ENCODE data around the gene ANO4.

Gene ANO4

DNA sequence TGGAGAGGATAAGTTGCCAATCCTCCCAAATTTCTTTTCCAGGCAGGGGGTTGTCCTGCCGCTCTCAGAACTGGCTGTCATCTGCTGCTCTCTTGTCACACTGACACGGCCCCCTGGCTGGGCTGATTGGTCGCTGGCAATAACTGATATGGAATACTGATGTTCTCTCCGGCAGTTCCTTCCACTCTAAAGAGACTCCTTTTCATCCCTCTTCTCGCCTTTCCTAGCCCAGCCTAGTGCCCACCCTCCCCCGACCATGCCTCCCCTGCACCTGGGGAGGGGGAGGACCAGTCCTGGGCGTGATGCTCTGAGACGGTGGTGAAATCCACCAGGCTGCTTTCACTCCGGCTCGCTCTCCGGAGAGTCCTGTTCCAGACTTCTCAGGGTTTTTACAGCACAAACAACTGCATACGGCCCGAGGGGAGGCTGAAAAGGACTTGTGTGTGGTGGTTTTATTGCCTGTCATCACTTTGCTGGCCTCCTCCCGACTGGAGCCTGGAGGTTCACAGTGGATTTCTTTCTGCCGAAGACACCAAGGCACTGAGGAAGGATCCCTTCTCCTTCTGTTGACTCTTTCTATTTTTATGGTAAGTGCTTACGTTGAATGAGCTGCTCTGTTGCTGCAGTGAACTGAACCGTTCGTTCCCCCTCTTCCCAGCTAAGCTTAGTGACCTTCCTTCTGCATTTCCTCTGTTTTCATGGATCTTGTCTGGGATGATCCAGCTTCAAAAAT is at the start of gene ANO4:
Gene ANO4 (plus strand): TSS at position 336 of the 733 bp plus-strand sequence. CDS start 107,010 bp downstream, outside the sequence.
- no peak for DNase-seq

DNA sequence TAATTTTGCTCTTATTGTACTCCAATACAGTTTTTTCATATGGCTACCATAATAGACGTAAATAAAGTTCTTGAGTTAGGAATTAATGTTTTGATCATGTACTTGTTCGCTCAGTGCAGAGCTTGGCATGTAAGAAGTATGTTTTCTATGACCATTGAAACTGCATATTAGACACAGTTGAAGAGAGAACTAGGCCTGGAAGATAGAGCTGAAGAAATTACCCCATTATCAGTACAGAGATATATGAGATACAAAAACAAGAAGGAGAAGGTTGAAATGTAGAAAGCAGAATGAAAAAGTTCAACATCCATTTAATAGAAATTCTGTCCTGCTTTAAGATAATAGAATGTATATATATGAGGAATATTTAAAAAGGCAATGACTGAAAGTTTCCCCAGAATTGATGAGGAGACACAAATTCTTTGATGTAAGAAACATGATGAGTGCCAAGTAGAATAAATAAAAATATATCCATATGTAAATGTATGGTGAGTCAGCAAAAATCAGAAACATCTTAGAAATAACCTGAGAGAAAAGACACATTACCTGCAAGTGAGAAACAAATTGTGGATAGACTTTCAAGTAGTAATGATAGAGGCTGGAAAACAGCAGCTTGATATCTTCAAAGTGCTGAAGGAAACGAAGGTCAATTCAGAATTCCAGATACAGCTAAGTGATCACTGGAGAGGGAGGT is 49.1 kb upstream of the ANO4 start:
- no peak for DNase-seq

DNA sequence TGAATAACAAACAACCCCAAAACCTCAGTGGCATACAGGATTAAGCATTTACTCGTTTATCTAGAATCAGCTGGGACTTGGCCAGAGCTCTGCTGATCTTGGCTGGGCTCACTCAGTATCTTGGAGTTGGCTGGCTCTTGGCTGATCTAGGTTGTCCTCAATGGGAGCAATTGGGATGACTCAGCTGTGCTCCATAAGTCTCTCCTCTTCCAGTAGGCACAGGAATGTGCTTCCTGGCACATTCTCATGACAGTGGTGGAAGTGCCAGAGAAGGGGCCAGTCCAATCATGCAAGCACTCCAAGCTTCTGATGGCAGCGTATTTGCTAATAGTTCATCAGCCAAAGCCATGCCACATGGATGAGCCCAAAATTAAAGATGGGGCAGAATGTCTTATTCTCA is 41.7 kb upstream of the ANO4 start:
- DNase-seq = no peak

DNA sequence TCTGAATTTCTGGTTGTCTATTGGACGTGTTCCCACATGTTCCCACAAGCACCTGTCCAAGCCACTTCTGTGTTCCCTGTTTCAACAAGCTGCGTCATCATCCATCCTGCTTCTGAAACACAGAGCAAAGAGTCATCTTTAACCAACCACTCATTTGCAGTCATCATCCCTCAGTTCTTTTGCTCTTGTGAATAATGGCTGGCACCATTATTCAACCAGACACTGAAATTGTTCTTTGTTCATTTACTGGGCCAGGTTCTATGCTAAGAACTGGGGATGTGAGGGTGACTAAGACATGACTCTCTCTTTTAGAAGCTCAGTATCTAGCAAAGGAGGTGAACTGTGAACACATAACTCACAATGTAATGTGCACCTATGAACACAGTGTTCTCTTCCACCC is 40.7 kb upstream of the ANO4 start:
- peak; percentile 79 for DNase-seq

DNA sequence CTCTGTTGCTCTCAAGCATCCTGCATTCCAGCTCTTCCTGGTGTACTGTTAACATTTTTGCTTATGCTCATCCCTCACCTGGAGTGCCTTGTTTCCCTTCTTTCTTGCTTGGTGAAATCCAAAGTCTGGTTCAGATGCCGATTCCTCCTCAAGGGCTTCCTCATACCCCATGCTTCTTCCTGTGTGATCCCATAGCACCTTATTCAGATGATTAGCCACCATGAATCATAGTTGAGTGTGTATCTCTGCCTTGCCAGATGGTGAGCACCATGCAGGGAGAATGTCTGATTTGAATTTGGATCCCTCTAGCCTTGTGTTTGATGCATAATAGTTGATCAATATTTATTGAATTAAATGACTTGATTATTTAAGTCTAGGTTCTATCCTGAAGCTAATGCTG is 39.4 kb upstream of the ANO4 start:
- DNase-seq = no peak

DNA sequence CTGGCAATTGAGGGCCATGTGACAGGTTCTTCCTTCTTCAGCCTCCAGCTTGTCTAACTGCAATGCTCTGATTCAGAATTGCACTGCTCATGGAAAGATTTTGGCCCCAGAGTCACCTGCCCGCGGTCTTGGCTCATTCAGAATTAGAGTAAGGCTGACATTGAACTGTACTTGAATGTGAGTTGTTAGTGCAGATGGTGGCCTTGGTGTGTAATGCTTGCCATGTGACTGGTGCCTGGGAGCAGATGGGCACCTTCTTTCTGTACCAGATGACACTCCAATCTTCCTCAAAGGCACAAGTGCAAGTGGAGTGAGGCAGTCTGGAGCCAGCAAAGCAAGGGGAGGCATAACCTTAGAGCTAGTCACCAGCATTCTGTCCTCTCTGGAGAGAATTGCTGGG is 36.5 kb upstream of the ANO4 start:
- no peak for DNase-seq

DNA sequence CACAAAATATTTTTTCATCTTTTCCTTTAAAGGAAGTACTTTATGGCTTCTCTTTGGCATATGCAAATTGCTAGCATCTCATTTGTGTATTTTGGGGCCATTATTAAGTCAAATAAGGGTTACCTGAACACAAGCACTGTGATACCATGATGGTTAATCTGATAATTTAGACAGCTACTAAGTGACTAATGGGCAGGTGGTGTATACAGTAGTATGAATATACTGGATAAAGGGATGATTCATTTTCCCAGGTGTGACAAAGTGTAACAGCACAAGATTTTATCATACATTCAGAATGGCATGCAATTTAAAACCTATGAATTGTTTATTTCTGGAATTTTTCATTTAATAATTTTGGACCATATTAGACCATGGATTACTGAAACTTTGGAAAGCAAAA is 27.2 kb upstream of the ANO4 start:
- no peak for DNase-seq

DNA sequence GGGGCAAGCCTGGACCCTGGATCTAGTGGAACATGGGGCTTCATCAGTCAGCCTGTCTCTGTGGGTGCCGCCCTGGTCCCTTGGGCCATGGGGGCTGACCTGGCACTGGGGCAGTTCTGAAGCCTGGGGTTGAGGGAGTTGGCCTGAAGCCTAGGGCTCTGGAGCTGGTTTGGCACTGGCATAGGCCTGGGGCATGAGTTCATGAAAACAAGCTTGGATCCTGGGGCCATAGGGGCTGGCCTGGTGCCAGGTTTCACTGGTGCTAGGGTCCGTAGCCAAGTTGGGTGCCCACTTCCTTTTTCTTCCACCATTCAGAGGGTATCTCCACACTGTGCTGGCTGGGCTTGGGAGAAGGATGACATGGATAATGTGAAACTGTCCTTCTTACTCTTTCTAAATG is 26.6 kb upstream of the ANO4 start:
- DNase-seq = no peak

DNA sequence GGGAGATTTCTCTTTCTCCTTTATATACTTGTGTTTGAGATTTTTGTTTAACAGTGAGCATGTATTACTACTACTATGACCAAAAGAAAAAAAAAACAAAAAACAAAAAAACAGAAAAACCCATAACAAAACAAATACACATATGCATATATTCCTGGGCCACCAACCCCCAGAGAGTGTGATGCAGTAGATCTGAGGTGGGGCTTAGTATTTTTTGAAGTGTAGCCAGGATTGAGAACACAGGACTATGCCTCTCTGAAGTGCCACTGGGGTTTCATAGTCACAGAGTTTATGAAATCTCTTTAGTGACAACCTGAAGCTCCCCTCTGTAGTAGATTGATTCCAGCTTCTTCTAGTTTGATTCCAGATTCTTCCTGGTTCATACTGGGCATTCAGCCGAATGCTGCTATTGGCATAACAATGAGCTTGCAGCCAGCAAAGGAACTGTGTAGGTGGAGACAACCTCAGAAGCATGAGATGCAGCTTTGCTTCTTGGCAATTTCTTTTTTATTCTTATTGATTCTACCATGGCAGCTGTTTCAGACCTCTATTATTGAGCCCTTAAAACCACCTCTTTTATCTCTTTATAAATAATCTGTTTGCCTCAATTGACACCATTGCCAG is 15.5 kb upstream of the ANO4 start:
- DNase-seq = no peak

DNA sequence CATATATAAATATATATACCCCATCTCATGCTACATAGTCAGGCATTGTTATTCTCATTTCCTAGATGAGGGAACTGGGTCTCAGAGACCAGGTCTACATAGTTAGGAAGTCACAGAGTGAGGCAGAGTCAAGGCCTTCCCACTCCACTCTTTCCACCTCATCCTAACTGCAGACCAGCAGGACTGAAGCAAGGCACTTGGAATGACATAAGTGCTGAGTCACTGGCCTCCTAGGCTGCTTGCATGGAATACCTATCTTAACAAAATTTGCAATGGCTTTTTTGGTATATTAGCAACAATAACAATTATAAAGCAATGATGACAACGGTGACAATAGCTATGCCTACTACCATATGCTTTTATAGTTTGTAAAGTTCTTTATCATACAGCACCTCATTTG is 5.4 kb upstream of the ANO4 start:
- DNase-seq = no peak

DNA sequence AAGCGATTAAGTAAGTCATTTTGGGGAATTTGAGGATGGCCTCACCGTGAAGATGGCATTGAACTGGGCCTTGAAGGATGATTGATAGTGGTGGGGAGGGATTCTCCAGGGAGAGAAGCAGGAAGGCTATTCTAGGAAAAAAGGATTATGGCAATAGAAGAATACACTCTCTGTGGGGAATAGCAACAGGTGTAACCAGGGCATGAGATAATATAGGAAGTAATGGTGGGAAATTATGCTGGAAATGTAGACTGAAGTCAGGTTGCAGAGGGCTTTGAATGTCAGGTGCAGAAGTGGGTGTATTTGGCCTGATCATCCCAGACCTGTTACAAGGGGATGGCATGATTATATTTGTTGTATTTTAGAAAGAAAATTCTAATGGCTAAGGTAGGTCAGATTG is 4.6 kb upstream of the ANO4 start:
- no peak for DNase-seq

DNA sequence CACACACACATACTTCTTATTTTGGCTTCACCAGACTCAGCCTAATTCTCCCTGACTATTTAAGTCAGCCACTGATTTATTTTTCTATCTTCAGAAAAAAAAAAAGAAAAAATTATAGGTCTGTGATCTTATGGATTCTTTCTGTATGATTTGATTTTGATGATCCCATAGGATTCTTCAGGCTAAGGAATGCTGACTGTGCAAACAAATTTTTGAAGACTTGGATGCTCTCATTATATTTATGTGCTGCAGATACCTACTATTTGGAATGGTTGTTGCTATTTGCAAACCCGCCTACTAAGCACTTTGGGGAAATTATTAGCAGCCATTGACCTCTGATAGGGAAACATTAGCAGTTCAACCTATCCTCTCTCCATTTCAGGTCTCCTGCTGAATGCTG is 4.0 kb upstream of the ANO4 start:
- DNase-seq = no peak

DNA sequence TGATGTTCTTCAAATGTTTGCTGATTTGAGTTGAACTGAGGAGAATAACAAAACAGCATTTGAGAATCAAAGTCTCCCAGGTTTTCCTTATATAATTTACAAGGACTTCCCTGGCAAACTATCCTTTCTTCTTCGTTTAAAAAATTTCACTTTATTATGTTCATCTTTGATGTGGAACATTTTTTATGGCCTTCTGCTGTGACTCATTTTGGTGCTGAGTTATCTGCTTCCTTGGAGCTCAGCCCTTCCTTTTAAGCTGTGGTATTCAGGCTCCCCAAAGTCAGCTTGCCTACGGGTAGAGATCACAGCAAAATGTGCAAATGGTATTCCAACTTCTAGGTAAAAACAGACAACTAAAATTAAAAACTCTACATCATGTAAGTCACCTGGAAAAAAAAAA is 1.4 kb upstream of the ANO4 start:
- no peak for DNase-seq

DNA sequence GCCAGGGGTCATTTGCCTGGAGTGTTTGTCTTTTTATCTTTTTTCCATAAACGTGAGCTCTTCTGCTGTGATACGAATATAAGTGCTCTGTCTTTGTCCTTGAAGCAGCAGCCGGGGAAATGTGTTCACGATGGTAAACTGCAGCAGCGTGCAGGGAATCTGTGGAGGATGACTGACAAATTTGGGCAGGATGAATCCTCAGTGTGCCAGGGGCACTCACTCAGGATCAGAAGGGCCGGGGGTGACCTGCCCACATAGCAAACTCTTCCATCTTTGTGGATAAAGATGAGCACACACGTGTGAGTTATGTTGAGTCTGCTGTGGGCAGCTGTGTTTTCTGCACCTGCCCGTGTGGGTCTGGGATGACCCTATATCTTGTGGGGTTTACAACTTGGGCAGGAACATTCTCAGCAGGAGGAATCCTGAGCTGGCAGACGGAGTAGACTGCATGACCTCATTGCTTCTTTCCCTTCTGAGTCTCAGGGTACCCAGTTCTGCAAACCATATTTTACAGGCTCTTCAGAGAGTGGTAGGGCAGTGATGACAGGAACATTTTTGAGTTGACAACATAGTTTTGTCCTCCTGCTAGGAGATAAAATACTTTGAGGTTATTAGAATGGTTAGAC is 711 bp downstream of the ANO4 start:
- DNase-seq = no peak

DNA sequence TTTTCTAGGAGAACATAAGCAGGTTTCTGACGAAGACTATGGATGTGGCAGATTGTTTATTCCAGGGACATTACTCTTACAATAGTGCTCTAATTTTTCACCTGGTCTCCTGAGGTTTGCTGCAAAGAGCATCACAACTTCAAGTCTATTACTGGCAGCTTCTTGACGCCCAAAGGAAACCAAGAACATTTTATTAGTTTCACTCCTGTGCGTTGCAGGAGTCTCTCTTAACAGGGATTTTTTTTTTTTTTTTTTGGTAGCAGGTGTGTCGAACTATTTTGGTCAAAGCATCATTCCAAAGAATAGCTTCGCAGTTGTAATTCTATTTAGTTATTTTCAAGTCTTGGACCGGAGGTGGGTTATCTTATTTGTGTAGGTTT is 1.2 kb downstream of the ANO4 start:
- no peak for DNase-seq

DNA sequence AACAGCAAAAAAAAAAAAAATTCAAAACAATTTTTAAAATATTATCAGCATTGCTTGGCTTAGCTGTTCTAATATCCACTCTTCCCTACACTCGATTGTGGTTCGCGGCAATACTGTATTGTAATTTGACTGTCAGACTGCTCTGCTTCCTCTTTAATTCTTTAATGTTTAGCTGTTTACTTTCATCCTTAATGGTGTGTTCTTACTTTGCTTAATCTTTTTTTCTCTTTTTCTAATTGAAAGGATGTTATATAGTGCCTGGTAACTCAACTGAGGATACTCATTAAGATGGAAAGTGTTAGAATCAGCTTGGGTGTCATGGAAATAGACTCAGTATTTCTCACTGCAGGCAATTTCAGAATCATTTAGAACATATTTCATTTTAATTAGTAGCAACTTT is 2.0 kb downstream of the ANO4 start:
- no peak for DNase-seq

DNA sequence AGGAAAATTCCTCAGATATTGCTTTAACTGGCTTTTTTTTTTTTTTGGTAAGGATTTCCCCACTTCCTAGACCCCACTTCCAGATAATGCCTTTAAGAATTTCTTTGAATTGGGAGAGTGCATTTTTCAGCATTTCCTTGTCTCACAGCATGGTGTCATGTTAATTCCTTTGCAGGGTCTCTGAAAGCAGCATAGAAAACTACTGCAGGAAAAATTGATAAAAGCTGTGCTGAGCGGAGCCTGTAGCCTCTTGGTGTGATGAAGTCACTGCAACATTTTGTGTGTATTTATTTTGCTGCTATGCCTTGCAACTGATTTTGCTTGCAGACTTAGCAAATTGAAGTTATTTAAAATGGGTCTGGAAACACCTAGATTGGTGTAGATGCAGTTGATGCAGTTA is 2.7 kb downstream of the ANO4 start:
- no peak for DNase-seq

DNA sequence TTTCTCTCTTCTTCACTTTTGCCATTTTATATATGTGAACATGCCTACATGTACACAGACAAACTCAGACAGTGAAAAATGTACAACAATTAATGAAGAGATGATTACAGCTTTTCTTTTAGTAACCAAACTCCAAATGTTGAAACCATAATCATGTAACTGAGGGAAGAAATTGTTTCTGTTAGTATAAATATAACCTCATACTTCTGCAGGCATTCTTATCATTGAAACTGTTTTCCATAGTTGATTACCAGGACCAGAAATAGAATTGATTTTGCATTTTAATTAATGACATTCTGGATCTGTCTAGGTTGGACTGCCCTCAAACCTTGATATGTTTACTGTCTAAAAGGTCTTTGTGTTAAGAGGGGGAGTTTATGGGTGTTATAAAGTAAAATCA is 3.2 kb downstream of the ANO4 start:
- no peak for DNase-seq

DNA sequence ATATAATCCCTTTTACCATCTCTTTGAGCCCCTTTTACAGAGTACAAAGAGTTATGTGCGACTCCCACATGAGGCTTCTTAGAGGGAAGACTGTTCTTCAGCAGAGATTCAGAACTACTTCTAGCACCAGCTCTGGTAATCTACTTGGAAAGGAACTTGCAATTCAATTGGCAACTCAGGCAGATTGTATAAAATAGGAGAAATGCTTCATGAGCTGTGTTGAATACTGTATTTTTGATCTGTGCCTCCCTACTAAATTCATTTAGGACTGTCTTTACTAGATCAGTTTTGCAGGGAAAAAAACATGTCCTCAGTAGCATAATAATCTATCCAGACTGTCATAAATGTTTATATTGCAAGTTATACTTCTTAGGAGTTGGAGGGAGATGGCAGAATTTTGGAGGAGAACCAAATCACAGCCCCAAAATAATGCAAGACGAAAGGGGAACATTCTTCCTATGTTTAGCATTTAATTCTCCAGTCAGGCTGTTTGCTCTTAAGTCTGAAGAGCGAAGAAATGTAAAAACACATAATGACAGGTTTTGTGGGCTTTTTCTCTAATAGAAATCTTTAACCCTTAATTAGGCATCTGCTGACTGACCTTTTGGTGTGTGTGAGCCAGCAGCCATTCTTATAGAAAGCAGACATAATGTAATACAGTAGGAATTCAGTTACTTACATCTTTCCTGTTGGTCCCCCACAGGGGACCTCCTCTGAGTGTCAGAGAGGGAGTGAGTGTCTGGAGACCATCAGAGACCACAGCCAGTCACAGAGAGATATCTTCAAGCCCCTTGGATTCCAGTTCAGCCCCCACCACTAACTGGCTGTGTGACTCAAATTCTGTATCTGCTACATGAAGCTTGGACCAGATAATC is 3.9 kb downstream of the ANO4 start:
- no peak for DNase-seq

DNA sequence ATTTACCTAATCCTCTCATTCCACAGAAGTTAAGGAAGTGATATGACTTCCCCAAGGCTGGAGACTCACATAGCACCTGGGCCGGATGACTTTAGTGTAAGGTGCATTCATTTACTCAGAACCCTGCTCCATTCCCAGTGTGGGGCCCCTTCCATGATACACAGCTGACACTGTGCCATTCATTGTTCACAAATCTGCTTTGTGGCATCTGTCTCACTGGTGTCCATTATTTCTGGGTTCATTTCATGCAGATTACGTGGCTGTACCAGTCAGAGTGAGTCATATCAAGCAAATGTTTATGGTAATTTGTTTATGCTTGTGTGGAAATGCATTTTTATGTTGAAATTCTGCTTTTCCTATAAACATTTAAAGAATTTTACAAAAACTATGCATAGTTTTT is 5.2 kb downstream of the ANO4 start:
- DNase-seq = no peak

DNA sequence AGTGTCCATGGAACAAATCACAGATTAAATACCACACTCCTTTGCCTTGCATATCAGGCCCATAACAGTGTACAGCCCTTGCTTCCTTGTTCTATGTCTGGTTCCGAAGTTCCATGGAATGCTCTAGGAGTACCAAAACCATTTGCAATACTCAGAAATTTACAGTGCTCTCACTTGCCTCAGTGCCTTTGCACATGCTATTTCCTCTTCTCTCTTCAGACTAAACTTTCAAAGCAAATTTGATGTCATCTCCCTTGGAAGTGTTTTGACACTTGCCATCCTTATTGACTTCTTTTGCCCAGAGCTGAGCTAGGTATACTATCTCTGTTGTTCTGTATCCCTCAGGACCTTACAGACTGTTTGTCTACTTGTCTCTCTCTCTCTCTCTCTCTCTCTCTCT is 6.1 kb downstream of the ANO4 start:
- no peak for DNase-seq

DNA sequence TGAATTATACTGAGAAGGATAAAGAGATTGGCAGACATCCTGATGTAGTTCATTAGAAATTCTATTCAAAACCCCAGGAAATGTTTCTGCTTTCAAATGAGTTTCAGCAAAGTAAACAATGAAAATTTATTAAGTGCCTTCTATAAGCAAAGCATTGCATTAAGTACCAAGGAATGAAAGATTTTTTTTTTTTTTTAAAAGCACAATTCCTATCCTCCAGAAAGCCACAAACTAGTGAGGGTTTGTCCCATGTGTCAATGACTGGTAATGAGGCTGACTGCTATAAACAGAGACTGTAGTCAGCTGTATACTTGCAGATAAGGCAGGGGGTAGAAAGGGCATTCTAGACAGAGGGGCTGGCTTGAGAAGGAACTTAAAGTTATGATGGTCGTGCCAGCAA is 6.7 kb downstream of the ANO4 start:
- no peak for DNase-seq

DNA sequence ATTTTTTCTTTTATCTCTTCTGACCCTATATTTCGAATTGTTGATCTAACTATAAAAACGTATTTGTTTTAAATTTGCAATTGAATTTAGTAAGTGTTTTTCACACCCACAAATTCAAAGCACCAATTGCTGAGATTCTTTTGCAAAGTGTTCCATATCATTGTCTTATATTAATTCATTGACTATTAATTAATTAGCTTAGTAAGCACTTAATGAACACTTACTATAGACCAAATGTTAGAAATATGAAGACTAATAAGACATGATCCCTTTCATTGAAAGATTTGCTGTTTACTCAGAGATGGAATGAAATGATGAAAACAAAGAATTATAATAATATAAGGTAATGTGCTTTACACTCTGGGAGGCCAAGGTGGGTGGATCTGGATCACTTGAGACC is 14.2 kb downstream of the ANO4 start:
- no peak for DNase-seq

All from DMS153 (cell line).